Body of pancreas (tissue), 4 donors: ENCODE results near the gene SPTB.

ENCODE experiments used
- CTCF ChIP-seq, 7 experiments: fragments of 450-650 bp in 4 of 7; fragments of 200-600 bp in 3 of 7; sonication (generic) in 3 of 7; IDR thresholded peaks; one replicate each; pipeline ENCODE4 v1.5.1; 2016 to 2019; ENCODE audit warnings: antibody characterized with exemption in 7 of 7
- POLR2A ChIP-seq, 3 donors: fragments of 450-650 bp; IDR thresholded peaks; one replicate each; pipeline ENCODE4 v1.6.1; 2016; ENCODE audit warnings: antibody characterized with exemption in 3 of 3, mild to moderate bottlenecking in 2 of 3

GRCh38 chr14:64912261-64912660, 32.6 kb upstream of the SPTB start:
- TF ChIP-seq CTCF (IDR thresholded peaks at IDR 0.05) (no peak), POLR2A (IDR thresholded peaks at IDR 0.05) (no peak)
